IMR-90 (cell line): ENCODE results near the gene PI3. TPM values are rescaled to one million over a fixed set of nuclear protein-coding genes. Genes with fewer than 3 reads are reported as not detected.

ENCODE experiments used
- ATAC-seq: fragments of 200-7000 bp; cut with Tn5 transposase; 2 replicates; pipeline ENCODE4 v1.9.1; 2020; ENCODE audit warnings: low read depth, mild to moderate bottlenecking, moderate library complexity
- BruUV-seq: library from RNA; stranded (reverse); fragments of 400-500 nt; replicated peaks from 2 replicates; lab custom pipeline; 2021; lab: Mats Ljungman, UMichigan
- CTCF ChIA-PET: fragments of 300-600 bp; formaldehyde crosslinking; extraction: SDS; loops from one replicate; lab custom pipeline; 2021; ENCODE audit warnings: antibody characterized with exemption; lab: Yijun Ruan, JAX
- POLR2A ChIA-PET: fragments of 300-600 bp; sonication (Branson Sonifier 250); formaldehyde crosslinking; loops from one replicate; lab custom pipeline; 2022; ENCODE audit warnings: antibody characterized with exemption; ENCODE audit not compliant: unreplicated experiment; lab: Charles Lee
- DNase-seq: peaks from one replicate; pipeline ENCODE4 v3.0.0; 2013
- H2AFZ ChIP-seq: replicated peaks from 2 replicates; pipeline ENCODE3; 2013; ENCODE audit warnings: low read length, mild to moderate bottlenecking; ENCODE audit not compliant: poor library complexity
- H2AK5ac ChIP-seq: 2 replicates; pipeline ENCODE4 v1.6.1; 2013; ENCODE audit warnings: low read depth, low read length, inconsistent platforms
- H2AK9ac ChIP-seq: replicated peaks from 2 replicates; pipeline ENCODE3; 2013; ENCODE audit warnings: mild to moderate bottlenecking, low read depth, low read length, moderate library complexity; ENCODE audit not compliant: poor library complexity
- H2BK120ac ChIP-seq: 2 replicates; pipeline ENCODE4 v1.6.1; 2013; ENCODE audit warnings: low read depth, low read length, inconsistent platforms
- H2BK15ac ChIP-seq: 3 replicates; pipeline ENCODE4 v1.6.1; 2013; ENCODE audit warnings: low read depth, low read length, inconsistent platforms
- H2BK20ac ChIP-seq: 2 replicates; pipeline ENCODE4 v1.6.1; 2013; ENCODE audit warnings: low read depth, mild to moderate bottlenecking, inconsistent platforms, low read length, moderate library complexity
- H2BK5ac ChIP-seq: 2 replicates; pipeline ENCODE4 v1.6.1; 2013; ENCODE audit warnings: mild to moderate bottlenecking, low read depth, low read length, inconsistent platforms; ENCODE audit not compliant: poor library complexity, severe bottlenecking
- H3K14ac ChIP-seq: replicated peaks from 2 replicates; pipeline ENCODE4 v1.6.1; 2013; ENCODE audit warnings: low read depth, low read length, inconsistent platforms
- H3K18ac ChIP-seq: 2 replicates; pipeline ENCODE4 v1.6.1; 2013; ENCODE audit warnings: low read depth, low read length, control low read depth
- H3K23ac ChIP-seq: 2 replicates; pipeline ENCODE4 v1.6.1; 2013; ENCODE audit warnings: low read depth, low read length, inconsistent platforms
- H3K27ac ChIP-seq: 2 replicates; pipeline ENCODE4 v1.5.1; 2013; ENCODE audit warnings: mild to moderate bottlenecking, control low read depth, low read length; ENCODE audit not compliant: insufficient read depth
- H3K27me3 ChIP-seq: 2 replicates; pipeline ENCODE4 v1.6.1; 2013; ENCODE audit warnings: low read length; ENCODE audit not compliant: control insufficient read depth, insufficient read depth
- H3K36me3 ChIP-seq: 2 replicates; pipeline ENCODE4 v1.6.1; 2013; ENCODE audit warnings: low read length, mixed read lengths; ENCODE audit not compliant: control insufficient read depth, insufficient read depth
- H3K4ac ChIP-seq: 2 replicates; pipeline ENCODE4 v1.6.1; 2013; ENCODE audit warnings: low read depth, low read length, inconsistent platforms
- H3K4me1 ChIP-seq: 2 replicates; pipeline ENCODE4 v1.6.1; 2013; ENCODE audit warnings: low read length, mixed read lengths; ENCODE audit not compliant: control insufficient read depth, insufficient read depth
- H3K4me2 ChIP-seq: 2 replicates; pipeline ENCODE4 v1.6.1; 2013; ENCODE audit warnings: low read depth, mild to moderate bottlenecking, control low read depth, low read length, moderate library complexity
- H3K4me3 ChIP-seq: 2 replicates; pipeline ENCODE4 v1.5.1; 2013; ENCODE audit warnings: low read depth, mild to moderate bottlenecking, control low read depth, low read length, moderate library complexity; ENCODE audit not compliant: insufficient read depth
- H3K56ac ChIP-seq: 2 replicates; pipeline ENCODE4 v1.6.1; 2013; ENCODE audit warnings: low read length, inconsistent platforms; ENCODE audit not compliant: insufficient read depth; ENCODE audit errors: extremely low read depth
- H3K79me1 ChIP-seq, 2 experiments: 2 replicates each; pipeline ENCODE4 v1.6.1; 2013; ENCODE audit warnings: low read length in 2 of 2, inconsistent platforms in 1 of 2, low read depth in 1 of 2
- H3K9ac ChIP-seq: 2 replicates; pipeline ENCODE4 v1.6.1; 2013; ENCODE audit warnings: low read depth, low read length, control low read depth
- H3K9me1 ChIP-seq: 2 replicates; pipeline ENCODE4 v1.6.1; 2013; ENCODE audit warnings: low read length, inconsistent platforms; ENCODE audit not compliant: insufficient read depth
- H3K9me3 ChIP-seq: 2 replicates; pipeline ENCODE4 v1.6.1; 2013; ENCODE audit warnings: low read length; ENCODE audit not compliant: control insufficient read depth, insufficient read depth
- H4K20me1 ChIP-seq: 2 replicates; pipeline ENCODE4 v1.6.1; 2013; ENCODE audit warnings: low read length, inconsistent platforms; ENCODE audit not compliant: insufficient read depth
- H4K5ac ChIP-seq: 2 replicates; pipeline ENCODE4 v1.6.1; 2013; ENCODE audit warnings: mild to moderate bottlenecking, low read depth, low read length, control low read depth
- H4K8ac ChIP-seq, 2 experiments: 2 replicates each; pipeline ENCODE4 v1.6.1; 2013; ENCODE audit warnings: low read depth in 2 of 2, low read length in 2 of 2, control low read depth in 1 of 2, inconsistent platforms in 1 of 2
- H4K91ac ChIP-seq: 2 replicates; pipeline ENCODE4 v1.6.1; 2013; ENCODE audit warnings: low read depth, low read length, inconsistent platforms; ENCODE audit not compliant: insufficient read depth
- CEBPB ChIP-seq: IDR thresholded peaks from 2 replicates; pipeline ENCODE4 v1.6.1; 2012; ENCODE audit warnings: low read depth, low read length, improper control_type of control experiment
- CTCF ChIP-seq: conservative IDR thresholded peaks from 2 replicates; pipeline ENCODE4 v1.5.1; 2012; ENCODE audit warnings: mild to moderate bottlenecking, low read depth, low read length, improper control_type of control experiment
- MAFK ChIP-seq: IDR thresholded peaks from 2 replicates; pipeline ENCODE4 v1.6.1; 2012; ENCODE audit warnings: low read depth, low read length, improper control_type of control experiment
- SMC3 ChIP-seq: fragments of 150-350 bp; IDR thresholded peaks from 2 replicates; pipeline ENCODE4 v1.6.1; 2016; ENCODE audit warnings: low read depth, mild to moderate bottlenecking, antibody characterized with exemption, low read length, moderate library complexity
- USF2 ChIP-seq: fragments of 150-350 bp; IDR thresholded peaks from 2 replicates; pipeline ENCODE4 v1.6.1; 2017; ENCODE audit warnings: mild to moderate bottlenecking, antibody characterized with exemption, low read length, low read depth
- WGBS, 2 experiments: methylation state at CpG; one replicate each; pipeline versions ENCODE4 v1.1.5 to v1.1.7; 2013; ENCODE audit warnings: missing lambda C conversion rate in 2 of 2; ENCODE audit not compliant: insufficient read length in 1 of 2; ENCODE audit errors: extremely low coverage in 2 of 2; 5-methylcytosine and 5-hydroxymethylcytosine counted together
- dilution Hi-C: fragments of 300-500 bp; cut with HindIII; formaldehyde crosslinking; loops from one replicate; pipeline ENCODE4 v1.14.3; 2018; ENCODE audit warnings: low sequenced_read_pairs; ENCODE audit not compliant: unreplicated experiment
- in situ Hi-C: fragments of 300-500 bp; cut with MboI; formaldehyde crosslinking; loops from 3 replicates; pipeline ENCODE4 v1.14.3; 2019; ENCODE audit warnings: low sequenced_read_pairs, inconsistent platforms, mixed read lengths
- intact Hi-C: fragments of 100-400 bp; cut with micrococcal nuclease; formaldehyde crosslinking; loops from 2 replicates; pipeline ENCODE4 v1.10.0; 2022
- polyA plus RNA-seq, 3 experiments: library from polyadenylated mRNA; depleted of rRNA; stranded (reverse); fragments of >200 nt; gene quantifications; 2 replicates each; pipeline ENCODE4 v1.2.3, GENCODE V29; 2012; ENCODE audit warnings: low replicate concordance in 1 of 3
- total RNA-seq: library from RNA; depleted of rRNA; stranded (reverse); fragments of >200 nt; gene quantifications from 2 replicates; pipeline ENCODE4 v1.2.3, GENCODE V29; 2012

PI3 gene
- total and polyA plus RNA-seq, 2 of the 4 experiments (the other 2 are of a cell fraction) = not detected

- in situ Hi-C loops (no loop called here), dilution Hi-C loops (no loop called here), intact Hi-C loops (no loop called here)
- H3K4me2 ChIP-seq = no peak overlapping the region
- H4K91ac ChIP-seq = no peak overlapping the region
- H2BK5ac ChIP-seq = no peak overlapping the region
- no peak overlapping the region for H2BK20ac ChIP-seq
- H4K8ac ChIP-seq = no peak overlapping the region
- no peaks in the 10 kb centered on the region for H4K20me1 ChIP-seq
- no peak overlapping the region for H3K23ac ChIP-seq
- no peak overlapping the region for H2AFZ ChIP-seq
- no peaks in the 10 kb centered on the region for H3K79me1 ChIP-seq
- H3K36me3 ChIP-seq = no peaks in the 10 kb centered on the region
- H2AK9ac ChIP-seq = no peak overlapping the region
- no peak for ATAC-seq
- no peak for DNase-seq
- H4K5ac ChIP-seq = no peak overlapping the region
- CTCF ChIA-PET = no interaction called here
- H3K4ac ChIP-seq = no peak overlapping the region
- no TSS peak for BruUV-seq
- POLR2A ChIA-PET = no interaction called here
- no peak overlapping the region for H3K56ac ChIP-seq
- H2AK5ac ChIP-seq = no peak overlapping the region
- TF ChIP-seq CTCF (no peak), MAFK (no peak), USF2 (no peak), SMC3 (no peak), CEBPB (no peak)
- peaks cover 7% of the 10 kb centered on the region for H3K27me3 ChIP-seq
- H3K27ac ChIP-seq = no peak overlapping the region
- no peak overlapping the region for H3K18ac ChIP-seq
- H3K9me1 ChIP-seq = no peaks in the 10 kb centered on the region
- no peak overlapping the region for H2BK120ac ChIP-seq
- H3K14ac ChIP-seq = no peak overlapping the region
- no peaks in the 10 kb centered on the region for H3K9me3 ChIP-seq
- H2BK15ac ChIP-seq = no peak overlapping the region
- H3K9ac ChIP-seq = no peak overlapping the region
- H3K4me3 ChIP-seq = no peak overlapping the region
- WGBS, 2 experiments = no CpG with 5 or more reads among the region's 3 CpGs
- H3K4me1 ChIP-seq = no peaks in the 10 kb centered on the region; the same call in 1 of the 2 replicates
These were observed 21.6 kb upstream of the PI3 start for GRCh38 chr20:45153147-45153546.
